Heart left ventricle (tissue), 16 donors: Measurements from ENCODE around the gene CPA4. TPM values are rescaled to one million over a fixed set of nuclear protein-coding genes. Genes with fewer than 3 reads are reported as not detected.
A peak's percentile ranks its signal among the peaks of the same experiment; 100 is the strongest.

Experiments used
- ATAC-seq, 4 donors: fragments of 200-7000 bp; cut with Tn5 transposase; one replicate each; pipeline ENCODE4 v1.9.1; 2020 to 2022; ENCODE audit warnings: moderate library complexity in 4 of 4, mild to moderate bottlenecking in 3 of 4, moderate number of reproducible peaks in 1 of 4
- DNase-seq, 5 donors: peaks; one replicate each; pipeline ENCODE4 v3.0.0-alpha.2; 2020
- H3K27ac ChIP-seq, 12 donors: fragments of 200-600 bp; sonication (generic) in 4 of 12; one replicate each; pipeline versions ENCODE4 v1.5.0 to v1.8.0; 2016 to 2022; ENCODE audit warnings: mild to moderate bottlenecking in 2 of 12
- H3K27me3 ChIP-seq, 9 donors: fragments of 200-600 bp; sonication (generic) in 2 of 9; one replicate each; pipeline versions ENCODE4 v1.5.1 to v1.8.0; 2016 to 2022; ENCODE audit warnings: mild to moderate bottlenecking in 3 of 9
- H3K36me3 ChIP-seq, 9 donors: fragments of 200-600 bp; sonication (generic) in 2 of 9; one replicate each; pipeline versions ENCODE4 v1.5.0 to v1.8.0; 2018 to 2022; ENCODE audit warnings: mild to moderate bottlenecking in 2 of 9
- H3K4me1 ChIP-seq, 12 donors: fragments of 200-600 bp; sonication (generic) in 4 of 12; one replicate each; pipeline versions ENCODE4 v1.5.0 to v1.8.0; 2016 to 2022; ENCODE audit warnings: mild to moderate bottlenecking in 3 of 12
- H3K4me3 ChIP-seq, 12 donors: fragments of 200-600 bp; sonication (generic) in 4 of 12; one replicate each; pipeline versions ENCODE4 v1.5.0 to v1.8.0; 2017 to 2022; ENCODE audit warnings: mild to moderate bottlenecking in 9 of 12, moderate library complexity in 4 of 12
- H3K9me3 ChIP-seq, 12 donors: fragments of 200-600 bp; sonication (generic) in 4 of 12; one replicate each; pipeline versions ENCODE4 v1.5.0 to v1.8.0; 2016 to 2022; ENCODE audit warnings: mild to moderate bottlenecking in 1 of 12
- CTCF ChIP-seq, 12 donors: fragments of 200-600 bp; sonication (generic) in 4 of 12; IDR thresholded peaks; one replicate each; pipeline versions ENCODE4 v1.5.0 to v1.8.0; 2018 to 2022; ENCODE audit warnings: antibody characterized with exemption in 12 of 12, mild to moderate bottlenecking in 5 of 12
- POLR2A ChIP-seq, 2 donors: fragments of 450-650 bp; IDR thresholded peaks; one replicate each; pipeline ENCODE4 v1.6.1; 2017; ENCODE audit warnings: antibody characterized with exemption in 2 of 2, mild to moderate bottlenecking in 2 of 2, moderate library complexity in 2 of 2
- WGBS, 4 donors: extraction: QIAGEN DNeasy Blood & Tissue Kit in 2 of 4; methylation state at CpG; one replicate each; pipeline versions ENCODE4 v1.1.5 to v1.1.7; 2013 to 2018; 5-methylcytosine and 5-hydroxymethylcytosine counted together
- intact Hi-C, 10 donors: fragments of 100-400 bp; cut with DNase I; formaldehyde crosslinking; loops; one replicate each; pipeline versions ENCODE4 v1.11.1 to v1.14.2; 2022
- polyA plus RNA-seq, 2 donors: library from polyadenylated mRNA; stranded (reverse); fragments of 200-250 nt; gene quantifications; one replicate each; pipeline ENCODE4 v1.2.3, GENCODE V29; 2013
- total RNA-seq, 9 donors: library from RNA; depleted of rRNA in 2 of 9; stranded (reverse); fragments of >200 nt in 2 of 9; fragmentation: NEBNext Ultra II Directional in 3 of 9; extraction: Animal tissue kit (Norgen Biotek cat#: 25700) in 3 of 9; gene quantifications; one replicate each; pipeline versions ENCODE4 v1.1.0 to v1.2.4, GENCODE V29; 2016 to 2023
- donor health status: ischemic (EF 13 %, LVEDD 7.1; RV severe dilation, severe dysfunction).
- donor health status: healthy with polysubstance abuse.
- donor health status: DM: no; HTN: yes; CAD: no.
- donor health status: DM: no; HTN: no; CAD: no.
- donor health status: ischemic (EF 25% LVEDD 6.9; RV normal size, moderate dysfunction).
- donor health status: ischemic (EF 25% LVEDD 5.7; RV mildly dilated, moderate dysfunction).
- donor health status: healthy.
- donor health status: DM: yes; HTN: yes; CAD: no.
- donor health status: ischemic (EF 35%, LVEDD 5.7; RV mildly dilated, moderate dysfunction).
- donor health status: nonischemic (EF 11% LVEDD 7.7; RV severe dilation, severe dysfunction).
- donor health status: DM: yes; HTN: yes; CAD: no.
- donor health status: PGD.
- donor health status: ischemic (EF 29% LVEDD 5.4; RV normal size, mild dysfunction).
- donor health status: nonischemic (EF 23%, LVEDD 6.1; RV moderate dilation, normal function).

CPA4 gene
- total and polyA plus RNA-seq, 11 donors: 0.06 to 22.2 (median 0.27) TPM; not detected in 7

GRCh38 chr7:130270947-130271800 is 21.8 kb upstream of the CPA4 start:
- Histone ChIP-seq H3K4me1 (peaks cover 0 to 23% (median 2%) of the 10 kb centered on the region in 12 donors), H3K27me3 (peaks cover 0 to 25% (median 0%) of the 10 kb centered on the region in 9 donors), H3K36me3 (no peaks in the 10 kb centered on the region), H3K27ac (no peak overlapping the region), H3K4me3 (no peak overlapping the region), H3K9me3 (no peaks in the 10 kb centered on the region)
- DNase-seq (no peak), ATAC-seq (no peak)
- no peak for TF ChIP-seq CTCF (IDR thresholded peaks at IDR 0.05)
- no peak for TF ChIP-seq POLR2A (IDR thresholded peaks at IDR 0.05)
- intact Hi-C loops: loop anchor here in 6 of 10 donors (5.0 to 10.0 kb wide), 4 partner anchors 81 to 224 kb away; partner anchors contain the start of gene MEST (in 4 of the 6)
- 87 to 93% (median 91%) methylated on average over 12 of the region's 12 CpGs for WGBS, 4 donors

- peak in 4 of 5 donors; percentile 23 to 63 (median 44) for DNase-seq
- H3K27me3 ChIP-seq: peaks cover 0 to 25% (median 0%) of the 10 kb centered on the region in 9 donors
- TF ChIP-seq CTCF (IDR thresholded peaks at IDR 0.05) (no peak), POLR2A (IDR thresholded peaks at IDR 0.05) (no peak)
- H3K4me1 ChIP-seq: peaks cover 0 to 23% (median 3%) of the 10 kb centered on the region in 12 donors
- peak in 2 of 4 donors; percentile 57 to 79 for ATAC-seq
- H3K4me3 ChIP-seq: peak overlapping the region in 10 of 12 donors; percentile 10 to 43 (median 28)
- intact Hi-C loops: loop anchor here in 6 of 10 donors (5.0 to 10.0 kb wide), 4 partner anchors 80 to 222 kb away; partner anchors contain the start of gene MEST (in 4 of the 6)
- H3K36me3 ChIP-seq: no peaks in the 10 kb centered on the region
- H3K27ac ChIP-seq: peak overlapping the region in 7 of 12 donors; percentile 1 to 64 (median 29)
- WGBS, 4 donors: 43 to 57% (median 53%) methylated on average over 22 to 23 of the region's 23 CpGs
- H3K9me3 ChIP-seq: no peaks in the 10 kb centered on the region
Observed at GRCh38 chr7:130272381-130273080, 20.4 kb upstream of the CPA4 start.

- intact Hi-C loops: loop anchor here in 6 of 10 donors (5.0 to 10.0 kb wide), 4 partner anchors 79 to 221 kb away; partner anchors contain the start of gene MEST (in 4 of the 6)
- ATAC-seq (peak in 2 of 4 donors; percentile 37 to 39), DNase-seq (peak in 1 of 5 donors; percentile 25)
- H3K27ac ChIP-seq: peak overlapping the region in 6 of 12 donors; percentile 18 to 64 (median 38)
- H3K36me3 ChIP-seq: no peaks in the 10 kb centered on the region
- no peaks in the 10 kb centered on the region for H3K9me3 ChIP-seq
- no peak for TF ChIP-seq CTCF (IDR thresholded peaks at IDR 0.05)
- no peak for TF ChIP-seq POLR2A (IDR thresholded peaks at IDR 0.05)
- H3K4me1 ChIP-seq: peaks cover 0 to 23% (median 5%) of the 10 kb centered on the region in 12 donors
- WGBS, 4 donors: 21 to 26% (median 24%) methylated on average over 25 of the region's 25 CpGs
- peaks cover 0 to 25% (median 0%) of the 10 kb centered on the region in 9 donors for H3K27me3 ChIP-seq
- H3K4me3 ChIP-seq: peak overlapping the region in 10 of 12 donors; percentile 10 to 43 (median 28)
Observed at GRCh38 chr7:130273081-130273932, 19.7 kb upstream of the CPA4 start.
